PC-3 (cell line): Measurements from ENCODE around the gene TMEM181. TPM values are rescaled to one million over a fixed set of nuclear protein-coding genes. Genes with fewer than 3 reads are reported as not detected.

ENCODE experiments used
- ATAC-seq: fragments of 200-7000 bp; cut with Tn5 transposase; 2 replicates; pipeline ENCODE4 v1.9.1; 2020; ENCODE audit warnings: mild to moderate bottlenecking, moderate library complexity
- BruUV-seq: library from RNA; stranded (reverse); fragments of 400-500 nt; replicated peaks from 2 replicates; lab custom pipeline; 2021; lab: Mats Ljungman, UMichigan
- CTCF ChIA-PET: fragments of 300-600 bp; sonication (Branson Sonifier 250); formaldehyde crosslinking; loops from one replicate; lab custom pipeline; 2022; ENCODE audit warnings: antibody characterized with exemption; lab: Charles Lee
- POLR2A ChIA-PET: fragments of 300-600 bp; sonication (Branson Sonifier 250); formaldehyde crosslinking; loops from one replicate; lab custom pipeline; 2022; ENCODE audit warnings: antibody characterized with exemption; ENCODE audit not compliant: unreplicated experiment; lab: Charles Lee
- DNase-seq: peaks from one replicate; pipeline ENCODE4 v3.0.0-alpha.2; 2015
- H2AFZ ChIP-seq: fragments of 300-600 bp; sonication (generic); 2 replicates; pipeline ENCODE4 v1.6.0; 2016; ENCODE audit warnings: antibody characterized with exemption, low read length
- H3F3A ChIP-seq: fragments of 300-600 bp; sonication (generic); one replicate; pipeline ENCODE4 v1.6.0; 2017; ENCODE audit warnings: antibody characterized with exemption, low read length, control low read depth, mild to moderate bottlenecking; ENCODE audit not compliant: unreplicated experiment
- H3K27ac ChIP-seq: fragments of 300-600 bp; sonication (generic); 2 replicates; pipeline ENCODE4 v1.5.1; 2016; ENCODE audit warnings: mild to moderate bottlenecking, low read length
- H3K27me3 ChIP-seq: fragments of 300-600 bp; sonication (generic); 2 replicates; pipeline ENCODE4 v1.6.1; 2016; ENCODE audit warnings: low read length, mixed read lengths
- H3K36me3 ChIP-seq: fragments of 300-600 bp; sonication (generic); 2 replicates; pipeline ENCODE4 v1.6.1; 2016; ENCODE audit warnings: low read depth, mixed run types, low read length, mixed read lengths
- H3K4me1 ChIP-seq: fragments of 300-600 bp; sonication (generic); 2 replicates; pipeline ENCODE4 v1.5.1; 2016; ENCODE audit warnings: low read length; ENCODE audit not compliant: insufficient read depth
- H3K4me2 ChIP-seq: fragments of 300-600 bp; sonication (generic); 2 replicates; pipeline ENCODE4 v1.6.0; 2016; ENCODE audit warnings: low read length
- H3K4me3 ChIP-seq: fragments of 300-600 bp; sonication (generic); 2 replicates; pipeline ENCODE4 v1.5.1; 2016; ENCODE audit warnings: mild to moderate bottlenecking, low read length, mixed read lengths
- H3K79me2 ChIP-seq: fragments of 300-600 bp; sonication (generic); 2 replicates; pipeline ENCODE4 v1.6.1; 2017; ENCODE audit warnings: low read length, mixed read lengths
- H3K9ac ChIP-seq: fragments of 300-600 bp; sonication (generic); 2 replicates; pipeline ENCODE4 v1.6.0; 2016; ENCODE audit warnings: mild to moderate bottlenecking, low read length
- H3K9me2 ChIP-seq: fragments of 300-600 bp; sonication (generic); replicated peaks from 2 replicates; pipeline ENCODE4 v1.6.1; 2016; ENCODE audit warnings: mixed run types, low read length, mixed read lengths
- H3K9me3 ChIP-seq: fragments of 300-600 bp; sonication (generic); 2 replicates; pipeline ENCODE4 v1.6.1; 2016; ENCODE audit warnings: low read length, mixed read lengths
- H4K20me1 ChIP-seq: fragments of 300-600 bp; sonication (generic); 2 replicates; pipeline ENCODE4 v1.6.1; 2016; ENCODE audit warnings: low read length, mixed read lengths
- CTCF ChIP-seq: fragments of 300-600 bp; sonication (generic); conservative IDR thresholded peaks from 2 replicates; pipeline ENCODE4 v1.5.1; 2017; ENCODE audit warnings: antibody characterized with exemption, low read depth, mild to moderate bottlenecking, low read length
- EZH2 ChIP-seq: fragments of 300-600 bp; sonication (generic); IDR thresholded peaks from one replicate; pipeline ENCODE4 v1.6.1; 2017; ENCODE audit warnings: antibody characterized with exemption, mild to moderate bottlenecking, low read length; ENCODE audit not compliant: unreplicated experiment
- EZH2phosphoT487 ChIP-seq: fragments of 300-600 bp; sonication (generic); IDR thresholded peaks from 2 replicates; pipeline ENCODE4 v1.6.1; 2018; ENCODE audit warnings: mild to moderate bottlenecking, antibody characterized with exemption, low read length, borderline replicate concordance
- intact Hi-C: fragments of 100-400 bp; cut with micrococcal nuclease; formaldehyde crosslinking; loops from 2 replicates; pipeline ENCODE4 v1.9.0; 2023
- total RNA-seq: library from RNA; depleted of rRNA; stranded (reverse); fragments of >200 nt; gene quantifications from 2 replicates; pipeline ENCODE4 v1.2.3, GENCODE V29; 2014

The TMEM181 gene
- total RNA-seq, 1 experiment from 2014 or later = 13.7 TPM

GRCh38 chr6:158624684-158625682, 65.1 kb downstream of the TMEM181 start:
- no peak overlapping the region for H3K9ac ChIP-seq
- H3K36me3 ChIP-seq = no peaks in the 10 kb centered on the region; the same call in none of the 2 replicates
- TF ChIP-seq CTCF = no peak
- no peak for TF ChIP-seq EZH2phosphoT487
- TF ChIP-seq EZH2 = no peak
- no peak for ATAC-seq
- no peak overlapping the region for H2AFZ ChIP-seq
- no peak overlapping the region for H3K27ac ChIP-seq
- BruUV-seq = no TSS peak
- H3K9me2 ChIP-seq = no peaks in the 10 kb centered on the region
- no peaks in the 10 kb centered on the region for H3K27me3 ChIP-seq
- no peaks in the 10 kb centered on the region for H3F3A ChIP-seq
- H3K4me2 ChIP-seq = no peak overlapping the region
- intact Hi-C loops = no loop called here
- no peaks in the 10 kb centered on the region for H3K9me3 ChIP-seq
- H3K79me2 ChIP-seq = no peaks in the 10 kb centered on the region
- no peak for DNase-seq
- no peak overlapping the region for H3K4me3 ChIP-seq
- ChIA-PET CTCF (no interaction called here), POLR2A (no interaction called here)
- H3K4me1 ChIP-seq = no peaks in the 10 kb centered on the region
- no peaks in the 10 kb centered on the region for H4K20me1 ChIP-seq

- no peak overlapping the region for H3K4me2 ChIP-seq
- DNase-seq (no peak), ATAC-seq (no peak)
- POLR2A ChIA-PET = no interaction called here
- no peaks in the 10 kb centered on the region for H4K20me1 ChIP-seq
- H3K4me3 ChIP-seq = no peak overlapping the region
- no peaks in the 10 kb centered on the region for H3K79me2 ChIP-seq
- H2AFZ ChIP-seq = no peak overlapping the region
- no peaks in the 10 kb centered on the region for H3K4me1 ChIP-seq
- H3F3A ChIP-seq = no peaks in the 10 kb centered on the region
- CTCF ChIA-PET = no interaction called here
- no peaks in the 10 kb centered on the region for H3K9me2 ChIP-seq
- H3K36me3 ChIP-seq = no peaks in the 10 kb centered on the region; the same call in none of the 2 replicates
- no TSS peak for BruUV-seq
- H3K27me3 ChIP-seq = no peaks in the 10 kb centered on the region
- H3K9ac ChIP-seq = no peak overlapping the region
- H3K27ac ChIP-seq = no peak overlapping the region
- no peaks in the 10 kb centered on the region for H3K9me3 ChIP-seq
- intact Hi-C loops = no loop called here
- TF ChIP-seq EZH2phosphoT487 = no peak
- TF ChIP-seq CTCF = no peak
- no peak for TF ChIP-seq EZH2
These were observed 66.0 kb downstream of the TMEM181 start for GRCh38 chr6:158625881-158626305.
